Activated CD4-positive, alpha-beta T cell treated with anti-CD3 and anti-CD28 coated beads, Interleukin-2, Interleukin-4, amounts not matched to agents 100 ng/mL and 50 ng/mL, durations not matched to agents 16 hours and 8 hours (primary cell): ENCODE data around the gene C14orf93.

Experiments
- DNase-seq: peaks from one replicate; pipeline ENCODE4 v3.0.0-alpha.2; 2020; ENCODE audit warnings: low spot score

C14orf93 gene

DNA sequence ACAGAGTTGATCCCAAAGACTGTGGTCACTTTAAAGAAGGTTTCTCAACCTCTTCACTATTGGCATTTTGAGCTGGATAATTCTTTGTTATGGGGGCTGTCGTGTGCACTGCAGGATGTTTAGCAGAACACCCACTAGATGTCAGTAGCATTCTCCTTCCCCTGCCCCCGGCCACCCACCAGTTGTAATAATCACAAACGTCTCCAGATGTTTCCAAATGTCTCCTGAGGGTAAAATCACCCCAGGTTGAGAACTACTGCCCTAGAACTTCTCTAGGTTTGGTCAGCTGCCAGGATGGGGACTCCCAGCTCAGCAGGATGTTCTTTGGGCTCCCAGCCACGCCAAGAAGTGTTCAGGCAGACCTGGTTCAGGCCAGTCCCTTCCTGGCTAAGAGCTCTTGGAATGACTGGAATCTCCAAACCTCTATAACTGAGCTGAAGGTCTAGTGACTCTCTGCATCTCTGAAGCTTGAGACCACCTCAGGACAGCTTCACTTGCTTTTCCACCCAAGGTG is 15.1 kb downstream of the C14orf93 start:
- DNase-seq, result peak; percentile 11

DNA sequence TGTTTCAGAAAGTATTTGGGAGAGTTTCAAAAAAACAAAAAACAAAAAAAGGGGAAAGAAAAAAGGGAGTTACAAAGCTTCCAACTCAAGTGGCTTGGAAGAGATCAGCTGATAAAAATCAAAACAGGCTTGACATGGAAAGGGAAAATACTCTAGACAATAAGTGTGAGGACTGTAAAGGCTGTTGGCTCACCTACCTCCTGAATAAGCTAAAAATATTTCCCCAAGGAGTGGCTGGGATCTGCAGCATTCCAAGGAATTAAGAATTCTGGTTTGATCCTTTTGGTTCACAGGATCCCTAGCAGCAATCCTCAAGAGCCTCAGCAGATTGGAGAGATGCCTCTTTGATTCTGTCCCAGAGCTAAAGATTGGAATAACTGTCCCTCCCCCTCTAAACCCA is 16.4 kb downstream of the C14orf93 start:
- no peak for DNase-seq

DNA sequence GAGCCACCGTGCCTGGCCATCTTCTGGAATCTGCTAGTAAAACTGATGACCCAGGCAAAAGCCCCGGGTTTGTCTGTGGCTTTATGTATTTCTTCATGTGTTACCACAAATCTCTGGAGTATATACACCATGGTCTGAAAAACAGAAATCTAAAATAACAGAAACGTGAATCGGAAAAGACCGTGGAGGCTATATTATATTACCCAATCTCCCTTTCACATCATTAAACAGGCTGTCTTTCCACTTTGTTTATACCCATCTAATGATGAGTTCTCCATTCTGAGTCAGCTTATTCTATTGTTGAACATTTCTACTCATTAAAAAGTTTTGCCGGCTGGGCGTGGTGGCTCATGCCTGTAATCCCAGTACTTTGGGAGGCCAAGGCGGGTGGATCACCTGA is 18.1 kb downstream of the C14orf93 start:
- no peak for DNase-seq

DNA sequence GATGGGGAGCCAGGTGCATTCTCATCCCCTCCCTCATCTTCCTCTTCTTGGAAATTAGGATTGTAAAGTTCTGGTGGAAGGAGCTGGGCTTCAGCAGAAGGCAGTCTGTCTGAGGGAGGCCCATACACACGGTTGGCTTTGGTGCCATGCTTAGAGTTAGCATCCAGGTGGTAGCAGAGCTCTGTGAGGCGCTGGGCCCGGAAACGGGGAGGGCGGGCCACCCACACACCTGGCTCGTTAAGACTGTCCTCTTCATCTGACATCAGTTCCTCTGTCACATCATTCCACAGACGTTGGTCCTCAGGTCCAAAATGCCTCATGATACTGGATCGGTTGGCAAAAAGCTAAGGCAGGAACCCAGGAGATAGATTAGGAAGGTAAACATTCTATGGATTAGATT is 22.7 kb downstream of the C14orf93 start:
- no peak for DNase-seq

DNA sequence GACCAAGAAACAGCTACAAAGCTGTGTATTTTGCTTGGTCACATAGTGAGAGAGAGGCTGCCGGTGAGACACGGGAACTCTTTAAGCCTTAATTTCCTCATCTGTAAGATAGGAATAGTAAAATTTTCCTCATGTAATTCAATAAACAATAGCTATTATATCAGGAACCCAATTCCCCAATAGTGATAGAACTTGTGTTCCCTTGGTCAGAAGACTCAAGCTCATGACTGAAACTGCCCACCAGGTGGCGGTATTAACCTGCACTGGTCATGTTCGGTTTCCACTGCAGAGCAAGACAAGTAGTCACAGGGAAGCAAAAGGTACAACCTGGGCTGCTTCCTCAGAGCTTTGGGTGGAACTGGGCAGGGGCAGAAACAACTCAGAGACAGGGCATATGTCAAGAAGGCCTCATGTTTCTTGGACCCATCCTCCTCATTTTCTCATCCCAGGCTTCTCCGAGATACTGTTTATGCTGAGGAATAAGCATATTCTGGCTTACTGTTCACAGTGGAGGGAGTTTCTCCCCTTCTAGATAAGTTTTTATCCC is 23.4 kb downstream of the C14orf93 start:
- DNase-seq, result peak; percentile 88

DNA sequence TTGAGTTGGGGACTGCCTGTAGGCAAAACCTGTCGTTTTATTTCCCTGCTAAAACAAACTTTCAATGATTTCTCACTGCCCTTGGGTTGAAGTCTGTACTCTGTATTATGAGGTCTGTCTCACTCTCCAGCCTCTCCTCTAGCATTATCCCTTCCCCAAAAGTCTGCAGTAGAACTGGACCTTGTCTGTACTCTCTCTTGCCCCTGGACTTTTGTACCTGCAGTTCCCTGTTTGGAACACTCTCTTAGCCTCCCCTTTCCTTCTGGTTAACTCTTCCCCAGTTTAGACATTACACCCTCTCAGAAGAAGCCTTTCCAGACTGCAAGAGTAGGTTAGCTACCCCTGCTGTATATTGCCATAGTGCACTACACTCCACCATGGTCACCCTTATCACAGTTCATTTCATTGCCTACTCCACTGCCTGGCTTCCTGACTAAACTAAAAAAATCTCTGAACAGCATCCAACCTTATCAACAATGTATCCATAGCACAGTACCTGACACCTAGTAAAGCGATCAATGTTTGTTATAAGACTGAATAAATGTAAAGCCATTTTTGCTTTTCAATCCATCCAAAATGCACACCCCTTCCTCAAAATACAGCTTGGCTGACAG is 23.9 kb downstream of the C14orf93 start:
- no peak for DNase-seq

DNA sequence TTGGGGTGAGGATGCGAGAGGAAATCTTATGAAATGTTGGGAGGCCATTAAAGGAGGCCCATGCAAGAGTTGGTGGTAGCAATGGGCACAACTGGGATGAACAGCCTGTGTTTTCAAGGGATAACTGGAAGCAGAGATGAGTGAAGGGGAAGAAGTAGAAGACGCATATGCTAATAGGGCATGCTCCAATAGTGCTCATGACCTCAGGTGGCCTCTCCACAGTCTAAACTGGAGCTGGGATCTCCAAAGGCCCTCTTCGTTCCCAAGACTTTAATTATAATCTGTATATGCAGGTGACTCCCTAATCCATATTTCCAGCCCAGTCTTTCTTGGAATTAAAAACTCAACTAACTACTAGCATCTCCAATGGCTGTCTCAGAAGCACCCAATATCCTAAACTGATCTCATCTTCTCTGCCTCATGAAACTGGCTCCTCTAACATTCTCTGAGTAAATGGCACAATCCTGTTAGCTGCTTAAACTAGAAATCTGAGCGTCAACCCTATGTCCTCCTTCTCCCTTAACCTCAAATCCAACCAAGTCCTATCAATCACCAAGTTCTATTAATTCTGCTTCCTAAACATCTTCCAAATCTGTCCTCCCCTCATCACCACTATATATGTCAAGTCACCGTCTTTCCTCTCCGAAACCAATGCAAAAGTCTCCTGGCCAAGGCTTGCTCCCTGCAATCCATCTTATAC is 24.8 kb downstream of the C14orf93 start:
- no peak for DNase-seq

DNA sequence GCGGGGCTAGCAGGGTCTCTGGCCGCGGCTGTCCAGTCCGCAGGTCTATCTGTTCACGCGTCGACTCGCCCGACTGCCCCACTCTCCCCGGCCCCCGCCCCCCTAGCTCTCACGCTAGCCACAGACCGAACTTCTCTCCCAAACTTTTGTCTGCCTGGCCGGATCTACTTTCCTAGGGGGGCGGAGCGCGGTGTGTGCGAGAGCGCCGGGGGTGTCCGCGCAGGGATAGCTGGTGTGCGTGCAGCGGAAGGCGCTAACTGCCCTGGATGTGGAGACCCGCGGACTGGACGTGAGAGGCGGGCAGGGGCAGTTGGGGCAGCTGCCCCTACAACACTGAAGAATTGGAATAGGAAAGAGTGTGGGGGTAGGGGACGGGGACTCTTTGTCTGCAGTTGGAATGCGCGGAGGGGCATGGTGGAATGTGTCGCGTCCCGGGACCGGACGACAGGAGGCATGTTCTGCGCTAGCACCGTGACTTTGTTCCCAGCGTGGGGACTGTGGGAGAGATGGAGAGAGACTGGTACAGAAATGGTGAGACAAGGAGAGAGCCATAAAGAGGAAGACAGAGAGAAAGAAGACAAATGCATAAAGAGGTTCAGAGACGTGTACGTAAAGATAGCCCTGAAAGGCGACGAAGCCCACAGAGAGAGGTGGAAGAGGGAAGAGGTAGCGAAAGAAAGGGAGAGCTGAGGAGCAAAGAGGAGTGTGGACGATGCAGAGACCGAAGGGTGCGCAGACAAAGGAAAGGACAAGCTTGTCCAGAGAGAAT is 27.3 kb downstream of the C14orf93 start, which contains the start of gene AJUBA:
AJUBA (minus strand) TSS at position 75 of the 769 bp plus-strand sequence. CDS start 285 bp downstream, outside the sequence.
- DNase-seq, result peak; percentile 64

DNA sequence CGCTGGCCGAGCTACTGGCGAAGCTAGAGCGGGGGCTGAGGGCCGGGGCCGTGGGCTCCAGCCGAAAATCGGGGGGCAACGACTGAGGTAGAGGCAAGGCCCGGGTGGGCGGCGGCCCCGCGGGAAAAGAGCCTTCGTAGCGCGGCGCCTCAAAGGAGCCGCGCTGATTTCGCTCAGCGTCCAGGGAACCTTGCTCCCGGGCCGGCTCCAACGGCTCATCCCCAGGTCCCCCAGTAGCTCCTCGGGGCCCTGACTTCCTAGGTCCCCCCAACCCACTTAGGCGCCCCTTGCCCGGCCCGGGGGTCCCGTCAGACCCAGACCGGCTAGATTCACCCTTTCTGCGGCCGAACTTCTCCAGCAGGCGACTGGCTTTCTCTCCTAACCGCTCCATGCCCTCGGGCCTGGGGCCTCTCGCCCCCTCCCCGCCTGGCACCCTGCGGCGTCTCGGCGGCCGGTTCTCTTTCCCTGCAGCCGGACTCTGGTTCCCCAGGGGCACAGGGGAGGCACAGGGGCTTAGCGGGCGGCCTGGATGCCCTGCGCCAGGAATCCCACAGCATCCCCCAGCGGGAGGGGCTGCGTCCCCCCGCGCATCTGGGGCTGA is 28.0 kb downstream of the C14orf93 start:
- no peak for DNase-seq

DNA sequence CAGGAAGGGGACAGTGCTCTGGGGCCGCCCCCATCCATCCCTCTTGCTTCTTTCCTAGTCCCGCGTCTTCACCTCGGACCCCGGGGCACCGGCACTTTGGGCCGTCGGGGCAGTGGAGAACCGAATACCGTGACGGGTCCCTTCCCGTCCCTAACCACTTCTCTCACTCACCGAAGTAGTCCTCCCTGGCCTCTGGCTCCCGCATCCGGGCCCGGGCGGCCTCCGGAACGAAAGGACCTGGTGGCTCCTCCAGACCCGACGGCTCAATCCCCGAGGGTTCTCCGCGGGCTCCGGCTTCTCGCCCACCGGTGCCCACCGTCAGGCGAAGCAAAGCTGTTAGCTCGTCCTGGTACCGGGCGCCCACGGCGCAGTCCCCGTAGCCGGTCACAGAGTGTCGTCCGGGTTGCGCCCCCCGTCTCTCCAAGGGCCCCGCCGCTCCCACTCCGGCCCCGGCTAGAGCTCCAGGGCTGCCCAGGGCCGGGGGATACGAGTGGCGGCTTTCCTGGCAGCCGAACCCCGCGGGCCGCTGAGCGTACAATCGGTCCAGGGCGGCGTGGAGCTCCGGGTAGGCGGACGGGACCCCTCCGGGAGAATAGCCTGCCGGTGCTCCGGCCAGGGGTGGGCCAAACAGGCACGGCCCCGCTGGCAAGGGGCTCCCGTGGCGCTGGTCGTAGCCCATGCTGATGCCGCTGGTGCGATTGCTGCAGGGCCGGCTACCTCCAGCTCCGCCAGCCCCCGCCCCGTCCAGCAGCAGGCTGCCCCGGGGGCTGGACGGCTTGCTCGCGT is 28.7 kb downstream of the C14orf93 start:
- DNase-seq, result no peak

DNA sequence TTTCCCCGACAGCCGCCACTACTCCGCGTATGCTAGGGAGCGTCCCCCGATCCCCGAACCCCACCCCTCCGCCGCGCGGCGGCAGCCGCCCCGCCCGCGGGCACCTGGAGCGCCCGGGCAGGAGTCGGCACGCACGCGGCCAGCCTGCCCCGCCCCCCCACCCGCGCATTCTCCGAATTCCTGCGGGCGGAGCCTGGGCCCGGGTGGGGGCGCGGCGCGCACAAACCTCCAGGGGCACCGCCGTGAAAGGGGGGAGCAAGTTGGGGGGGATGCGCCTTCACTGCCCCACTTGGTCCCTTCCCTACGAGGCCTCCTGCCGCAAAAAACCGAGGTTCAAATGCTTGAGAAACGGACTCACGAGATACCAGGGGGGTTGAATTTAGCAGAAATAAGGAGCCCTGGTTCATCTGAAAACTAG is 29.3 kb downstream of the C14orf93 start:
- DNase-seq, result no peak

DNA sequence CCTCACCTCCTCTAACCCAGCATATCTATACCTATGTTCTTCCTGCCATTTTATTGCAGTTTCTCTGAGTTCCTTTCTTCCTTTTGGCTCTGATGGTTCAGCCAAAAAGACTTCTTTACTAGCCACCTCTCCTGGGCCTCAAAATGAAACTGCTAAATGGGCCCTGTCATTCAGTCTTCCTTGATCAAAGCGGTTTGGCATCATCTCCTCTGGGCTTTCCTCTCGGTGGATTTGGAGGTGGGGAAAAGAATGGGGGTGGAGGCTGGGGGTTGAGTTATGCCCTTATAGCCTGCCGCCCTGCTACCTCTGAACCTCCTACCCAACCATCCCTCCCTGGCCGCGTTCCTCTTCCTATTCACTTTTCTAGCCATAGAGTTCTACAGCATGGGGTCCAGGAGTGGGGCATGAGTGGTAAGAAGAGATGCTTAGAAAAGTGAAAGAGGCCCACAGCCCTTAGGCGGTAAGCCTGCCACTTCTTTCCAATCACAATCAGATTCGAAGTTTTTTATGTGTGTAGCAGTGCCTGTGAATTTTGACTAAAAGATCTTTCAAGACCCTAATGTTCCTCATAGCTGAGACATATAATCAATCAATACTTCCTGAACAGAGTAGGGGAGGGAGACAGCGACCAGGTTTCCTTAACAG is 30.1 kb downstream of the C14orf93 start:
- DNase-seq, result no peak

DNA sequence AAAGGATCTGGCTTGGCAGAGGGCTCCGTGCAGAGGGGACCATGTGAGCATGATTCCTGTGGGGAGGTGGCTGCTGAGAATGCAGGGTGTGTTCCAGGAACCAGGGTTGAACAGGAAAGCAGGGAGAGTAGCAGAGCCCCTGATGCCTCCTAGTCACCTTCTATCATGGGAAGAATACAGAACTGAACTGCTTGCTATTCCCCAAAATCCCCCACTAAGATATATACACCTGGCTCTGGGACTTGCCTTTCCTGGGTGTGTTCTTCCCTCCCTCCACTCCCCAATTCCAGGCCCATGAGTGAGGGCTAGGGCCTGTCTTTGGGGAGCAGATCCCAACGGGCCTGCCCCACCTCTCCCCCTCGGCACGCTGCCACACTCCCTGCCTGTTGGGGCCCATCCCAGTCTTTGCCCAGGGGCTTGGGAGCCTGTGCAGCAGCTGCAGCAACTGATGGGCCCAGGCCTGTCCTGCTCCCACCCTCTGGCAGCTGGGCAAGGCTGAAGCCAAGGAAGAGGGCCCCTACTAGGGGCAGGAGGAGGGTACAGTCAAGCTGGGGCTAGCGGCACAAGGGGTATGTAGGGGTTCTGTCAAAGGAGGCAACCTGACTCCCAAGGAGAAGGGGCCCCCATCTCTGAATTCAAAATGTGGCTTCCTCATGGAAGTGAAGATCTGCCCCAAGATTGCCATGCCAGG is 30.8 kb downstream of the C14orf93 start:
- no peak for DNase-seq

DNA sequence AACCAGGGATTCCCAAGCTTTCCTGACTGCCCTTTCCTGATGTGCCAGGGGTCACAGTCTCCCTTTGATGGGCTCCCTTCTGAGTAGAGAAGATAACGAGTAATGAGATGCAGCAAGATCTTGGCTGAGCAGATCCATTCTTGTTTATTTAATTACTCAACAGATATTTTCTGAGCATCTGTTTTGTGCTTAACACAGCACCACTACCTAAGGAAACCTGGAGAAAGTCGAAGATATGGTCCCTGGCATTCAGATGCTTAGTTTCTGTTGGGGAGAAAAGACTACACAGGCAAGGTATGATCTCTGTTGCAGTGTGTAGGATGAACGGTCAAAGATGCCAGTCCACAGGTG is 31.5 kb downstream of the C14orf93 start:
- no peak for DNase-seq

DNA sequence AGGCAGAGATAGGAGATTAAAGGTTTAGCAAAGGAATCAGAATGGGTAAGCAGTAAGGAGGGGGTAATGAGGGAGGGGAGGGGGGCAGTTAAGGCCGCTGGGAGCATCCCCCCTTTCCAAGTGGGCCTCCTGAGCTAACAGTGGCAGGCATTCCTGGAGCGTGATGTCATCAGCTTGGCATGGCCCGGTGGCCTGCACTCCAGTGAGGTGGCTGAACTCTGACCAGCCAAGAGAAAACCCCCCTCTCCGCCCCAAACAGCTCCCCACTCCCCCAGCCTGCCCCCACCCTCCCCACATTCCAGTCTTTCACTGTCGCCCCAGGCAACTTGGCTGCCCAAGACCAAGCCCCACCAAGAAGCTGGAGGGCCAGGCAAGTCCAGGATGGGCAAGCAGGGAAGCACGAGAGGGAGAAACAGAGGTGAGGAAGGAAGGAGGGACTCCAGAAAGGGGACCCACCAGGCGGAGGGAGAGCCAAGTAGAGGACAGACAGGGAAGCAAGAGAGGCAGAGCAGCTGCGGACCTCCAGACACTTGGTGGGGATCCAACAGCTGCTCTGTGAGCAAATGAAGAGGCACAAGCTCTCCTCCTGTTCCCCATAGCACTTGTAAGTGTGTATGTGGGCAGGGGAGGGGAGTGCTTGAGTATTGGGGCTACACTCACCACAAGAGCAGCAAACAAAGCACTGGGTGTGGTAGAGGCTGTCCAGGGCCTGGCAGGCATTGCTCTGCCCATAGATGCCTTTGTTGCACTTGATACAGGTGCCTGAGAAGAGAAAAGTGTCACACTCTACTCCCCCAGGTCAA is 32.1 kb downstream of the C14orf93 start:
- DNase-seq, result no peak

DNA sequence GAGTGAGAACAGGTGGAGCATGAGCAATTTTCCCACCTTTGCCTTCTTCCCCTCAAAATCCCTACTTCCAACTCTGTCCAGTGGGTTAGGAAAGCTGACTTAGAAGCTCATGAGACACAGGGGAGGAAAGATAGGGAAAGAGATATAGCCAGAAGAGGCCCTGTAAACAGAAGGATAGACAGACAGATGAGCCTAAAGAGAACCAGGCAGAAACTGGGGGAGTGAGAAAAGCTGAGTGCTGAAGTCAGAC is 32.6 kb downstream of the C14orf93 start:
- DNase-seq, result no peak

DNA sequence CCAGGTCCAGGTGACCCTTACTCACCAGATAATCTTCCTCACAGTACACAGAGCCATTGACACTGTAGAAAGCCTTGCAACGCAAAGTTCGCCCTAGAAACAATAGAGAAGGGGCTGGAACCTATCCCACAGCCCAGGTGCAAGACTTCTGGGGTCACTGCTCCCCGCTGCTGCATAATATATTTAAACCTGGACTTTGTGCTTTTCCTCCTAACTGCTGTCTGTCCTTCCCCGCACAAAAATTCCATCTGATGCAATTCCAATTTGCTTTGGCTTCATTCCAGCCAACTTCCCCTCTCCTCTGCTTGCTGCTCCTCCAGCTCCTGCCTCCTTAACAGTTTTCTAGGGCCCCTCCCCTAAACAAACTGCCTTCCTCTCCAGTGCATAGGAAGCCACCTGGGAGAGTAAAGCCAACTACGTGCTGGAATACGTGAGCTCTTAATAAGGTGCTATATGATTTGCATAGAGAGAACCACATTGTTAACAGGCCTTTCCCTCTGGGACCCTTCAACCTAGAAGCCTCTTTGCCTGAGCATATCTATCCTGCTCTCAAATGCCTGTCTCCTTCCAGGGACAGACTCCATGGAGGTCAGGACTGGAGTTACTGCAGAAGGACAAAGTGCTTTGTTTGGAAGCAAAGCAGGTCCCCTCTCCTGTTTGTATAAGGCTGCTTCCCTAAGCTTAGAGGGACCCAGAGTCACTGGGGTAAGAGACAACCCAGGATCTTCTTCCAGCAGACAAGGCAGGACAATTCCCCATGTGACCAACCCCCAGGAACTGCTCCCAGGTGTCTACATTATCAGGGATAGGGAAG is 33.1 kb downstream of the C14orf93 start:
- DNase-seq, result no peak

DNA sequence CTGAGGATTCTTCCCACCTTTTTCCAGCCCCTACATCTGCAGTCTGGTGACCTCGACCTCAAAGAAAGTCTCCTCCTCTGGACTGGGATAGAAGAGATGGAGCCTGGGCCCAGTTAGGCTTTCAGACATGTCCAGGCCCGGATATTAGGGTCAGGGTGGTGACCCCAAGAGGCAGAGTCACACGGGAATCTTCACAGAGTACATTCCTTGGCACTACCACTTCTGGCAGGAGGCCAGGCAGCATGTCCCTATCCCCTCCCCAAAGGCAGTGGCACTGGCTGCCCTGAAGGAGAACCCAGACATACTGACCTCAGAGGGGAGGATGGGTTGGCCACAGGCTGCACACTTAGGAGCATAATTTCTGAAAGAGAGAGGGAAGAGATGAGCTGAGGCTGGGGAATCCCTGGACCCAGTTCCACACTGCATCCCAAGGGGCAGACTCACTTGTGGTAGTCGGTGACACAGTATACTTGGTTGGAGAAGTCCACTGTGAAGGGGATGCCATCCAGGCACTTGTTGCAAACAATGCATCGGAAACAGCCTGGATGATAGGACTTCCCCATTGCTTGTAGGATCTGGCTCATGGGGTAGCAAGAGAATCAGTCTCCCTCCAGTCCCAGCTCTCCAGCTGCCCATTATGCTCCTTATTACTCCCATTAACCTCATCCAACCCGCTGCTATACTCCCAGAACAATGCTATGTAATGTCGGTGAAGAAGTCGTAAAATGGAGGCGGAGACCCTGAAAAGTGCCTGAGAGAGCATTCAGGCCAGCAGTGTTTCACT is 35.2 kb downstream of the C14orf93 start:
- DNase-seq, result no peak
